NCI-H1092 treated with DMSO at 0.1 percent for 48 hours (cell line): ENCODE results near the gene PGAM5.
A peak's percentile ranks its signal among the peaks of the same experiment; 100 is the strongest.
"Not testable (repeated sequence)": the region's sequence is repeated elsewhere in the genome, so short reads cannot be mapped to it uniquely, and the experiment has no call there.

Experiments used
- DNase-seq: peaks from one replicate; lab custom pipeline; 2025; lab: John Stamatoyannopoulos, UW

Gene PGAM5

DNA sequence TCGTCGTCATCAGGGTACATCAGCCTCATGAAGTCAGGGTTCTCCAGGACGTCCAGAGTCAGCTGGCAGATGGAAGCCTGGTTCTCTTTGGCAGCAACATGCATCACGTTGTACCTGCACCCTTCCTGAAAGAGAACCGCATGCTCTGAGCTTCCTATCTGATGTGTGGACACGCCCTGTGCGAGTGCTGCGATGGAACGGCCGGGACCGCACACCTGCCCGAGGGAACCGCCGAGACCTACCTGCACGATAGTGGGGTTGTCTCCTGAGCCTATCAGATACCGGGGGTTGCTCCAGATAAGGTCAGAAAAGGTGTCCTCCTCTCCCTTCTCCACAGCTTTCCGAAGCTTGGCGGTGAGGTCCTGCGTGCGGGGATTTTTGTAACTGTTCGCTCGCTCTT lies 37.3 kb downstream of the PGAM5 start:
- DNase-seq: no peak

GRCh38 chr12:132748319-132748718 lies 37.7 kb downstream of the PGAM5 start:
- no peak for DNase-seq

GRCh38 chr12:132753670-132754069 lies 43.0 kb downstream of the PGAM5 start:
- DNase-seq: not testable (repeated sequence)

DNA sequence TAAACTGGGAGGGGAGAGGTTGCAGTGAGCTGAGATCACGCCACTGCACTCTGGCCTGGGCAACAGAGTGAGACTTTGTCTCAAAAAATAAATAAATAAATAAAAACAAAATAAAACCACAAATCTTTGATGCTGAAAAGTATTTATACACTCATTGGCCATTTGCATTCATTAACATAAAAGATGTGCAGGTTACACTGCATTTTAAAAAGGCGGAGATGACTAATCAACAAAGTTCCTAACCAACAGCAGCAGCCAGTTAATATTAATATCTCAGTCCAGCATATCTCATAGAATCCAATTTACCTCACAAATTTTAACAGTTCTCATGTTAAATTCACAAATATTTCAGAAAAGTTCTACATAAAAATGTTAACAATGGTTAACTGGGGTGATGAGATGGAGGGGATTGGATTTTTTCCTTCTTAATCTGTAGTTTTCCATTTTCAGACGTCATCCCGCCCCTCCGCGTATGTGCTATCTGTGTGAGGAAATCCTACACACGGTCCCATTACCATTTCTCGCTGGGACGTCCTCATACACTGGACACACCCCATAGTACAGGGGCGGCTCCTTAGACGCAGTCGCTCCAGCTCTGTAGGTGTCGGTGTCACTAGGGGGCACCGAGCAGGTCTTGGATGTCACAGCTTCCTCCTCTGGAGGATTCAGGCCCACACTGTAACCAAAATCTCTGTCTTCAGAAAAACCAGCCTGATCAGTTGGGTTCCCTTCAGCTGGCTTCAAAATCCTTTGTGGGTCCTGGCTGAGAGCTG lies 43.7 kb downstream of the PGAM5 start:
- DNase-seq: no peak

- not testable (repeated sequence) for DNase-seq
Observed at GRCh38 chr12:132758825-132759224, 48.2 kb downstream of the PGAM5 start.

DNA sequence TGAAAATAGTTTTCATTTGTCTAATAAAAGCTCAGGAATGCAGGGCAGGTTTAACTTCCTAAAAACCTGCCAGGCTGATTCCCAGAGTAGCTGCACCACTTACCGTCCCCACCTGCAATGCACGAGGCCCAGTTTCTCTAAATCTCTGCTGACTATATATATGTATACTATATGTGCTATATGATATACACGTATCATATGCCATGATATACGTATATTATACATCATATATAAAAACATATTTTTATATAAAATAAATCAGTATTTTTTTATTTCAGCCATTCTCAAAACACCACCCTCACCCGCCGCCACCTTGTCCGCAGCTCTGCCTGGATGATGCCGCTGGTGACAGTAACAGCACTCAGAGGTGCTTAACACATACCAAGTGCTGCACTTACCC lies 48.7 kb downstream of the PGAM5 start:
- DNase-seq: no peak

GRCh38 chr12:132761032-132761920 lies 50.6 kb downstream of the PGAM5 start, which contains the start of gene ANKLE2:
ANKLE2 (minus strand) TSS chr12:132761832; CDS start chr12:132761798, 34 bp downstream.
- DNase-seq: no peak

GRCh38 chr12:132761921-132762583 lies 51.4 kb downstream of the PGAM5 start:
- DNase-seq: peak; percentile 73

DNA sequence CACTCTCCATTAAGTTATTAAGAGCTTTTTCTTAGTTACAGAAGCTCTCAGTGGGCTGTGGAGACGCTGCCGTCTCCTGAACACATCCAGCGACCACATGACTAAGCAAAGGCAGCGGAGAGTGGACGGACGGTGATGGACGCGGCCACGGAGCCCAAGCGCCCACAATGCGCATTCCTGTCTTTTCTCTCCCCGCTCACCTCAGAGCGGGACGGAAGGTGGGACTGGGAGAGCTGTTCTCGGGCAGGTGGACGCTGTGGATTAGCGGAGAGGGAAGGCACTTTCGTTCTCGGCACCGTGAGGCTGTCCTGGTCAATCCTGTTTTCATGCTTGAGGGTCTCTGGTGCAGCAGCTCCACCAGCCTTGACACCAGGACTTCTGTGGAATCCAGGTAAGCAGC lies 53.6 kb downstream of the PGAM5 start:
- DNase-seq: no peak

DNA sequence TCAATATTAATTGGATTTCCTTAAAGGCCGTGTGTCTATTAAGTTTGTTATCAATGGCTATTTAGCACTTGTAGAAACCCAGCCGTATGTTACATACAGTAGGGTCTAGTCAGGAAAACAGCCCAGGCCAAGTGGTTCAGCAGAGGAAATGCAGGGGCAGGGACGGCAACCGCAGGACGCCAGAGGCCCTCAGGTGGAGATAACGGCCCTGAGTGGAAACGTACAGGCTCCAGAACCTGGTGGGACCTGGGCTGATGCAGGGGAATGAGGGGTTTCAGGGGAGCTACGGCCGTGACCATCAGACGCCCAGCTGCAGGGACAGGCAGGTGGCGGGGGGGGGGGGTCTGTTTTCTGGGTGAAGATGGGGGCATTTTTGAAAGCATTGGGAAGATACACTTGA lies 54.7 kb downstream of the PGAM5 start:
- DNase-seq: no peak

- DNase-seq: no peak
Observed at GRCh38 chr12:132766380-132767085, 55.9 kb downstream of the PGAM5 start.

GRCh38 chr12:132771126-132771838 lies 60.6 kb downstream of the PGAM5 start:
- DNase-seq: no peak
